HFF-Myc (cell line): Measurements from ENCODE around the gene IL6ST.
A peak's percentile ranks its signal among the peaks of the same experiment; 100 is the strongest.

ENCODE experiments used
- DNase-seq: peaks from one replicate; pipeline ENCODE4 v3.0.0-alpha.2; 2011; ENCODE audit warnings: low read depth; ENCODE audit errors: extremely low read depth
- H3K4me3 ChIP-seq: replicated peaks from 2 replicates; pipeline ENCODE4 v1.5.1; 2011; ENCODE audit warnings: low read depth, mild to moderate bottlenecking, control low read depth, low read length
- TF ChIP-seq, protein P1 (sequence below): IDR thresholded peaks from 2 replicates; pipeline ENCODE4 v1.5.1; 2012; ENCODE audit warnings: mild to moderate bottlenecking, low read depth, low read length, control low read depth; ENCODE audit errors: missing control alignments

The IL6ST gene

DNA sequence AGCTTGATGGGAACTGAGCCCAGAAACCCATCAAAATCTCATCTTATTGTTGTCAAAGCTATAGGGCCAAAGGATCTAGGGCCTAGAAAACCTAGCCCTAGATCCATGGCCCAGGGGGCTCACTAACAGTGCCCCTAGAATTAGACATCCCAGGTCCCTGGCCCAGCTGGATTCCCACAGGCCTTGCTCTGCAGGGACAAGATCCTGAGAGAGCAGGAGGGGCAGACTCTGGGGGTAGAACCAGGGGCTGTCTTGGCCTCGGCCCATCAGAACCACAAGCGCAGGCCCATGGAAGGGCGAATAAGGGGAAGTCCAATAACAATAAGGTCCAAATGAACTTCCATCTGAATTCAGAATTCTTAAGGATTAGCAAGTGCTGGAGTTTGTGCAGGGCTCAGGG, 69.6 kb downstream of the IL6ST start:
- no peak overlapping the region for H3K4me3 ChIP-seq
- TF ChIP-seq, protein P1, sequence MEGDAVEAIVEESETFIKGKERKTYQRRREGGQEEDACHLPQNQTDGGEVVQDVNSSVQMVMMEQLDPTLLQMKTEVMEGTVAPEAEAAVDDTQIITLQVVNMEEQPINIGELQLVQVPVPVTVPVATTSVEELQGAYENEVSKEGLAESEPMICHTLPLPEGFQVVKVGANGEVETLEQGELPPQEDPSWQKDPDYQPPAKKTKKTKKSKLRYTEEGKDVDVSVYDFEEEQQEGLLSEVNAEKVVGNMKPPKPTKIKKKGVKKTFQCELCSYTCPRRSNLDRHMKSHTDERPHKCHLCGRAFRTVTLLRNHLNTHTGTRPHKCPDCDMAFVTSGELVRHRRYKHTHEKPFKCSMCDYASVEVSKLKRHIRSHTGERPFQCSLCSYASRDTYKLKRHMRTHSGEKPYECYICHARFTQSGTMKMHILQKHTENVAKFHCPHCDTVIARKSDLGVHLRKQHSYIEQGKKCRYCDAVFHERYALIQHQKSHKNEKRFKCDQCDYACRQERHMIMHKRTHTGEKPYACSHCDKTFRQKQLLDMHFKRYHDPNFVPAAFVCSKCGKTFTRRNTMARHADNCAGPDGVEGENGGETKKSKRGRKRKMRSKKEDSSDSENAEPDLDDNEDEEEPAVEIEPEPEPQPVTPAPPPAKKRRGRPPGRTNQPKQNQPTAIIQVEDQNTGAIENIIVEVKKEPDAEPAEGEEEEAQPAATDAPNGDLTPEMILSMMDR = no peak
- no peak for DNase-seq

DNA sequence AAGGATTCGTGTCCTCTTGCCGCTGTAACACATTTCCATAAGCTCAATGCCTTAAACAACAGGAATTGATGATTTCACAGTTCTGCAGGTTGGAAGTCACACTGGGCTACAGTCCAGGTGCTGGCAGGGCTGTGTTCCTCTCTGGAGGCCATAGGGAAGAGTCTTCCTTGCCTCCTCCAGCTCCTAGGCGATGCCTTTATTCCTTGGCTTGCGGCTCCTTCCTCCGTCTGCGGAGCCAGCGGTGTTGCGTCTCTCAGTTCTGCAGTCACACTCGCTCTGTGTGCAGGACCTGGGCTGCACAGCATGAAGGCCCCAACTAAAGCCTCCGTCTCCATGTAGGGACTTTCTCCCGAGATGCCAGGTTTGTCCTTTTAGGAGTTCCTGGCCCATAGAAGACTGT, 70.0 kb downstream of the IL6ST start:
- DNase-seq = no peak
- TF ChIP-seq, protein P1 = no peak
- no peak overlapping the region for H3K4me3 ChIP-seq

DNA sequence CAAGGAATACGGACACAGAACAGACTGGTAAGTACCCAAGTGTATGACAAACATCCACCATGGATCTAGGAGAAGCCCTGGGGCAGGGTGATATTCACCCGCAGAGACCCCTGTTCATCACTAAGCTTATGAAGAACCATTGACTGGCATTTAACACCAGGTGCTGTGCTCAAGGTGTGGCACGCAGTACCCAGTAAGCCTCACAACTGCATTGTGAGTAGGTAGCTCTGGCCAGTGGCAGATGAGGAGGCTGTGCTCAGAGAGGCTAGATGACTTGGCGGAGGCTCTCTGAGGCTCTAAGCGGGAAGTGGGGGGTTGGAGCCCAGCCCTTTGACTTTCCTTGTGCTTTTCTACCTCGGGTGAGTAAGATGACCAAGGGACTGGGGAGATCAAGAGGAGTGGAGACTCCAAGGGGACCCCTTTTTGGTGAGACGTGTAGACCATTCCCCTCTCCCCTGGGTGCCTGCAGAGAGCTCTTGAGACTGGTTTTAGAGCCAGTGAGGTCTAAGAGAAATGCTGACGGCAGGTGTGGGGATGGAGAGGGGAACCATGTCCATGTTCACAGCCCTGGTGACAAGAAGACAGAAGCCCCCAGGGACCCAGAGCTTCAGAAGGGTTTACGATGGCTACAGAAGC, 70.8 kb downstream of the IL6ST start:
- TF ChIP-seq, protein P1 = no peak
- no peak for DNase-seq
- no peak overlapping the region for H3K4me3 ChIP-seq

DNA sequence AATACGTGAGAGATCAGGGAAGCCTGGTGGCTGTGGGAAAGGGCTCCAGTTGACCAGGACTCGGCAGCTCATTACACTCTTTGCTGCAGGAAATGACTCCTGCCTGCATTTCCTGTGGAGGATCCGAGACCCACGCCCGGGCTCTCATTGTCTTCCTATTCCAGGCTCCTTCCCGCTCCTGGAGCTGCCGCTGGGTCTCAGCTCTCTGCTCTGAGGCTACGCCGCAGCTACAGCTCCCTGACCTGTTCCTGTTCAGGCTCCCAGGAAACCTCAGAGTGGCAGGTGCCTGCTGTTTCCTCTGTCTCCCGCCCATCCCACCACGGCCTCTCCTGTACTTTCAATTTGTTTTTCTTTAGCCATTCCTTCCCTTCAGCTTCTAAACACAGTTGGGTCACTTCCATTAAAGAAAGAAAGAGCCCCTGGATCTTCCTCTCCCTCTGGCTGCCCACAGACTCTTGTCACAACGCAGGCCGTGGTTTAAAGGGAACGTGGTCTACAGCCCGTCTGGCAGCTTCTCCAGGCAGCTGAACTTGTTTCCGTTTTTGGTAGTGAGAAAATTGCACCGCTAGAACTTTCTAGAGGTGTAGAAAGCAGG, 71.5 kb downstream of the IL6ST start:
- no peak for DNase-seq
- TF ChIP-seq, protein P1 = no peak
- no peak overlapping the region for H3K4me3 ChIP-seq

DNA sequence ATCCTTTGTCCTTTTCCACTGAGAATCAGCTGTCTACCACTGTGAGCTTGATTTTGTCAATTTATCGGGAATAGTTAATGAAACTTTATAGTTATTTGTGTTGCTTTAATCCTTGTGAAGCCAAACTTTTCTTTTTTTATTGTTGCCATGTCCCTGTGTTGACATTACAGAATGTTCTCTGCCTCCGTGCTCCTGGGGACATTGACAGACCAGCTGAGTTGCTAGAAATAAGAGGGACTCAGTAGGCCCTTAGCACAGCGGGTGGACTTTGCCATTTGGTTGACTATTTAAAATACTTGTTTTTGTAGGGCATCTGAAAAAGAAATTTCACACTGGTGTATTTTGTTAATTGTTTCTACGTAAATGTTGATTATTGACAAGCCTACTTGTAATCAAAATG, 73.1 kb downstream of the IL6ST start:
- no peak for DNase-seq
- TF ChIP-seq, protein P1 = no peak
- H3K4me3 ChIP-seq = no peak overlapping the region

DNA sequence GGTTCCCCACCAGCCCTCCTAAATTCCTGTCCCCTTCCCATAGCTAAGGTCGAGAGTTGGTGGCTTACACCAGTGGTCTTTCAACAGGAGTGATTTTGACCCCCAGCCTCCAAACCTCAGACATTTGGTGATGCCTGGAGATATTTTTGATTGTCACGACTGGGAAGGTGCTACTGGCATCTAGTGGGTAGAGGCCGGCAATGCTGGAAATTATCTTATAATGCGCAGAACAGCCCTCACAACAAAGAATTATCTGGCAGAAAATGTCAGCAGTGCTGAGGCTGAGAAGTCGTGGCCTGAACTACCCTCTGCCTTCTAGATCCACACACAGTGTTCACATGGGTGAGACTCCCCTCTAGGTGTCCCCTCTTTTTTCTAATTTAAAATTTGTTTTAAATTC, 74.0 kb downstream of the IL6ST start:
- TF ChIP-seq, protein P1 = peak; percentile 35
- H3K4me3 ChIP-seq = no peak overlapping the region
- no peak for DNase-seq
